GM21529 (cell line): ENCODE measurements around the gene MINDY2.
"Not testable (repeated sequence)": the region's sequence is repeated elsewhere in the genome, so short reads cannot be mapped to it uniquely, and the experiment has no call there.

Source experiments
- ATAC-seq: cut with Tn5 transposase; IDR thresholded peaks from one replicate; pipeline ENCODE4 v1.9.1; 2021; ENCODE audit not compliant: unreplicated experiment

The MINDY2 gene

DNA sequence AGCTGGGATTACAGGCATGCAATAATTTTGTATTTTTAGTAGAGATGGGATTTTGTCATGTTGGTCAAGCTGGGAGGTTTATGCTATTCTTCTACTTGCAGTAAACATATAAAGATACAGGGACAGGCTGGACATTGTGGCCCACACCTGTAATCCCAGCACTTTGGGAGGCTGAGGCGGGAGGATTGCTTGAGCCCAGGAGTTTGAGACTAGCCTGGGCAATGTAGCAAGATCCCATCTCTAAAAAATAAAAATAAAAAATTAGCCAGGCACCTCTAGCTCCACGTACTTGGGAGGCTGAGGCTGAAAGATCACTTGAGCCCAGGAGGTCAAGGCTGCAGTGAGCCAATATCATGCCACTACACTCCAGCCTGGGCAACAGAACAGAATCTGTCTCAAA lies 52.2 kb downstream of the MINDY2 start:
- not testable (repeated sequence) for ATAC-seq

DNA sequence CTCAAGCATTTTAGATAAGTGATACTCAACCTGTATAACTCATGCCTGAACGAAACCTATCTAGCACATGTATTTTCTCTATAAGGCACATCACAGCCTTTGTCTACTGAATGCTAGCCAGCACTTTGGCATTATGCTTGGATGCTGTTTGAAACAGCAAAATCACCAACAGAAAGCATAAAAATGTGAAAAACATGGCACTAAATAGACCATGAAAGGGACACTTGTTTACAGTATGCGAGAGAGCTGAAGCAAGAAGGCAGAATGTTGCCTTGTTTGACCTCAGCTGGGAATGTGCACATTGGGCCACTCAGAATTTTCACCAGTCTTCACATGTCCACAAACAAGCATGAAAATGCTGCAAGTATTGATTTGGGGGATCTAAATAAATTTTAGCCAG lies 59.5 kb downstream of the MINDY2 start:
- ATAC-seq, result no peak

DNA sequence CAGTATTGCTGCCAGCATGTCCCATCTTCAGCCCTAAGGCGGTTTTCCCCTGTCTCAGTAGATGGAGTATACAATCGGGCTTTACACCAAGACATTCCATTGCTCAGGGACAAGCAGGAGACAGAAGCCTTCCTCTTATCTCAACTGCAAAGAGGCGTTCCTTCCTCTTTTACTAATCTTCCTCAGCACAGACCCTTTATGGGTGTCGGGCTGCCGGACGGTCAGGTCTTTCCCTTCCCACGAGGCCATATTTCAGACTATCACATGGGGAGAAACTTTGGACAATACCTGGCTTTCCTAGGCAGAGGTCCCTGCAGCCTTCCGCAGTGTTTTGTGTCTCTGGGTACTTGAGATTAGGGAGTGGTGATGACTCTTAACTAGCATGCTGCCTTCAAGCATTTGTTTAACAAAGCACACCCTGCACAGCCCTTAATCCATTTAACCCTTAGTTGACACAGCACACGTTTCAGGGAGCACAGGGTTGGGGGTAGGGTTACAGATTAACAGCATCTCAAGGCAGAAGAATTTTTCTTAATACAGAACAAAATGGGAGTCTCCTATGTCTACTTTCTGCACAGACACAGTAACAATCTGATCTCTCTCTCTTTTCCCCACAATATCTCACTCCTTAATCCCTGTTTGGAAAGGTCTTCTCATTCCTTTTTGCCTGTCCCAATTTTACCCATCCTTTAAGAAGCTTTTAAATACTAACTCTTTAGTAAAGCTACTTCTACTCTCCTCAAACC lies 62.8 kb downstream of the MINDY2 start:
- not testable (repeated sequence) for ATAC-seq

DNA sequence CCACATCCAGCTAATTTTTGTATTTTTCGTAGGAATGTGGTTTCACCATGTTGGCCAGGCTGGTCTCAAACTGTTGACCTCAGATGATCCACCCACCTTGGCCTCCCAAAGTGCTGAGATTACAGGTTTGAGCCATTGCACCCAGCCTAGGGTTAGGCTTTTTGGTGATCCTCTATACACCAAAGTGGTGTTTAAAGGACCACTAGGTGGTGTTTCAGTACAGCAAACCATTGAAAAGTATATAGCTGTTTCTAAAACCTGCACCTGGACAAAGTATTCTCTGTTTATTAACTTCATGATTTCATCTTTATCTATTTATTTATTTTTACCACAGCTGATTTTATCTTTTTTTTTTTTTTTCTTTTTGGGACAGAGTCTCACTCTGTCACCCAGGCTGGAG lies 68.4 kb downstream of the MINDY2 start:
- peak; percentile 52 for ATAC-seq

DNA sequence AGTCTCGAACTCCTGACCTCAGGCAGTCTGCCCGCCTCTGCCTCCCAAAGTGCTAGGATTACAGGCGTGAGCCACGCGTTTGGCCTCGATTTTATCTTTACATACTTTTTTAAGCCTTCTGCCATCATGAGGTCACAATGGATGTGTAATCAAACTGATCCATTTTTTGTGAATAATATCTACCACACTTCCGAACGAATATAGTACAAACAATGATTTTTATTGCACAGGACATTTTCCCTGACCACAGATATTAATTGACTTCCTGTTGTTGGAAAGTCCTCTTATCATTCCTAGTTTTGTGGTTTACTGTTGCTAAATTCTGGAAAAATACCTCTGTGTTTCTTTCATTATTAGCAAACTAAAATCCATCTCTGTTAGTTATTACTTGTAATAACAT lies 68.9 kb downstream of the MINDY2 start:
- no peak for ATAC-seq

DNA sequence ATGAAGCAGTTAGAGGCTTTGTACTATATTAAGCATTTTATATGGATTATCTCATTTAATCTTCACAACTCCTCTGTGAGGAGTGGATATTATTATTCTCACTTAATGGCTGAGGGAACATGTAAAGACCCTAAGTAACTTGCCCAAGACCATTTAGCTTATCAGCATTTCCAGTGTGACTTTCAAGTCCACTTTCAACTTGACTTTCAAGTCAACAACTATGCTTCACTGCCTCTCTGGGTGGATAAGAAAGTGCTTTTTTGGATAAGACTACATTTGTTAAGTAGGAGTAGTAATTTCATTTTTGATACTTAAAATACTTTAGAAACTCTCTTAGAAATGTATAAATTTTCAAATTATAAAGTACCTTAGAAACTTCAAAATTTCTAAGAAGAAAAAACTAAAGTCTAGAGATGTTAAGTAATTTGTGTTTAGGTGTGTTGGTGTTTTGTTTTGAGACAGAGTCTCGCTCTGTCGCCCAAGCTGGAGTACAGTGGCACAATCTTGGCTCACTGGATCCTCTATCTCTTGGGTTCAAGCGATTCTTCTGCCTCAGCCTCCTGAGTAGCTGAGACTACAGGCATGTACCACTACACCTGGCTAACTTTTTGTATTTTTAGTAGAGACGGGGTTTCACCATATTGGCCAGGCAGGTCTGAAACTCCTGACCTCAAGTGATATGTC lies 71.8 kb downstream of the MINDY2 start:
- peak; percentile 49 for ATAC-seq

DNA sequence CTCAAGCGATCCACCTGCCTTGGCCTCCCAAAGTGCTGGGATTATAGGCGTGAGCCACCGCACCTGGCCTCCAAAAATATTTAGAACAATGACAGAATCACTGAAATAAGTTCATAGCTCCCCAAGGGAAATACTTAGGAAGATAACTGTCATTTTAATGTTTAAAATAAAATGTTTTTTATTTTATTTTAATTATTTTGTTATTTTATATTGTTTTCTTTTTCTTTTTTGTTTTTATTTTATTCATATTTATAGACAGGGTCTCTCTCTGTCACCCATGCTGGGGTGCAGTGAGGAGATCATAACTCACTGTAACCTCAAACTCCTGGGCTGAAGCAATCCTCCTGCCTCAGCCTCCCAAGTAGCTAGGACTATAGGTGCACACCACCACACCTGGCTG lies 80.1 kb downstream of the MINDY2 start:
- not testable (repeated sequence) for ATAC-seq

DNA sequence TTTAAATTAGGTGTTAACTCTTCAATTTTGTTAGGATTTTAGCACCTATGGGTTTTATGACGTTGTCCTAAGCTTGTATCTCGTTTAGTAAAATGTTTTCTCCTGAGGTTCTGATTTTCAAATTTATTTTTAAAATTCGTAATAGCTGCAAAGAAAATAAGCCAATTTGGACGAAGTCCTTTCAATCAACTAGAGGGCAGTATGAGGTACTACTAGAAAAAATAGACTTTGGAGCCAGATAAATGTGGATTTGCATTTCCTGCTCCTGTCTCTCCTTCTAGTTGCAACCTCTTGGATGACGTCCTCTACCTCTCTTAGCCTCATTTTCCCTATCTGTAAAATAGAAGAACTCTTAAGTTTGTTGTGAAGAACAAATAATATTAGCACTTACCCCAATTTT lies 81.2 kb downstream of the MINDY2 start:
- no peak for ATAC-seq

DNA sequence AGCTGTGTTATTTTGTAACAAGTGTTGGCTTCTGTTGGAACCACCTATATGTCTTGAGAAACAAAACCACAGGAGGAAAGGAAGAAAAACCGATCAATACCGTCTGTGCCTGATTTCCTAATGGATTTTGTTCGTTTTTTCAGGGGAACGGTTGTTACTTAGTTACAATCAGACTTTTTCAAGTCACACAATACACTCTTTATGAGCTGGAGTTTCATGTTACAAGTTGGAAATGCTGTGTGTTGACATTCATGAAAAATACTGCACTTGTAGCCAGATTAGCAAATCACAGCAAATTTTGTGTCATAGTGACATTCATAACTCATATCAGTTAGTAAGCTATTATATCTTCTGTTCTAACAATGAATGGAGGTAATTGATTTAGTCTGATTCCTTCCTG lies 83.5 kb downstream of the MINDY2 start:
- no peak for ATAC-seq

DNA sequence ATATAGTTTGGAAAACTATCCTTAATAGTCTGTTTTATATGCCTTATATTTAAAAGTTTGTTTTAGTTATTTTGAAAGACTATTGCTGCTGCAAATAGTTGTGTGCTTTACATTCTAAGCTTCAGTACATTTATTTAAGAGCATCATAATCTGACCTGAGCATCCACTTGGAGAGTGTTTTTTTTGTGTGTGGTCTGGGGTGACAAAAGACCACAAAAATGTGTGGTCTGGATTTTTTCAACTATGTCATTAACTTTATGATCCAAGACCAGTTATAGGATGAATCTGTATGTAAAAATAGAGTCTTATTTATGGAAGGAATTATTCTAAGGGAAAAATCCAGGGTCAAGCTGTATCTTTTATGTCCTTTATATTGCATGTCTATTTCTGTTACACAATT lies 85.0 kb downstream of the MINDY2 start:
- no peak for ATAC-seq

DNA sequence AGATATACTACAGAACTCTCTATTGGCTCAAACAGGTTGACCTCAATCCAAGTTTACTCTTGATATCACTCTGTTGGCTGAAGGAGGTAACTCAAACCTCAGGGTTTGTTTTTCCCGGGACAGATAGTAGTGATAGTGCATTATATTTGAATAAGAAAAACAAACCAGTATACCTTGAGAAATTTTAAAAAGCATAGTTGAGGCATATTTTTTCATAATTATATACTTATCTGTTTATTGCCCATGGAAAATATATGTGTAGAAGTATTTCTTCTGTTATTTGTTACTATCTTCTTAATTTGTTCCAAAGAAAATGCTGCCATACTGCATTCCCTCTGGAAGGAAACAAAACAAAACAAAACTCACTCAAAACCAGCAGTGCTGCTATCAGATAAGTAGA lies 85.5 kb downstream of the MINDY2 start:
- ATAC-seq, result not testable (repeated sequence)

DNA sequence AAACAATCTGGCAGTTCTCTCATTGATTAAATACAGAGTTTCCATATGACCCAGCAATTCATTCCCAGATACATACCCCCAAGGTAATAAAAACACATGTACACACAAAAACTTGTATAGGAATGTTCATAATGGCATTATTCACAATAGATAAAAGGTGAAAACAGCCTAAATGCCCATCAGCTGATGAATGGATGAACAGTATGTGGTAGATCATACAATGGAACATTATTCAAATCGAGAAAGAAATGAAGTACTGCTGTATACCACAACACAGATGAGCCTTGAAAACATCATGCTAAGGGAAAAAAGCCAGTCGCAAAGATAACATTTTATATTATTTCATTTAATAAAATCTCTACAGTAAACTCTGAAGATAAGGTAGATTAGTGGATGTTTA lies 91.2 kb downstream of the MINDY2 start:
- no peak for ATAC-seq

DNA sequence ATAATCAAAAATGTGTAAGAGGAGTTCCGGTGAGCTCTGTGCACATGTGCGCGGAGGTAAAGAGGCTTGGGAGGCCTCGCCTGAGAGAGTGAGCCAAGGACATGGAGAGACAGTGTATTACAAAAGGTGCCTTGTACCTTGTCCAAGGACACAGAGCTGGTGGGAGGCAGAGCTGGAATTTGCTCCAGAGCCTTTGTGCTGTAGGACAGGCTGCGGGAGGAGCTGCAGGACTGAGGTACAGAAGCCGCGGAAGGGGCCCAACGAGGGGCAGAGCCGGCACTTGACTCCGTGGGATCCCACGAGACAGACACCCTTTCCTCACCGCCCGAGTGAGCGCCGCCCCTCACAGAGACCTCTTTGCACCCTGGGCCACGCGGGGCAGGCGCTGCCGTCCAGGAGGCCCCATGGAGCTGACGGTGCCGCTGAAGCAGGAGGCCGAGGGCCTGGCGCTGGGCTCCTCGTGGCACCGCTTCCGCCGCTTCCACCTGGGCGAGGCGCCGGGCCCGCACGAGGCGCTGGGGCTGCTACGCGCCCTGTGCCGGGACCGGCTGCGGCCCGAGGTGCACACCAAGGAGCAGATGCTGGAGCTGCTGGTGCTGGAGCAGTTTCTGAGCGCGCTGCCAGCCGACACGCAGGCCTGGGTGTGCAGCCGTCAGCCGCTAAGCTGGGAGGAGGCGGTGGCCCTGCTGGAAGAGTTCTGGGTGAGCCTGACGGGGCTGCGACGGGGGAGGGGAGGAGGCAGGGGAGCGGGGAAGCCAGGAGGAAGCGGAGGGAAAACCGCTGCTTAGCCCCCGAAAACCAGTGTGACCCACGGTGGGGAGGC lies 93.7 kb downstream of the MINDY2 start:
- ATAC-seq, result no peak

DNA sequence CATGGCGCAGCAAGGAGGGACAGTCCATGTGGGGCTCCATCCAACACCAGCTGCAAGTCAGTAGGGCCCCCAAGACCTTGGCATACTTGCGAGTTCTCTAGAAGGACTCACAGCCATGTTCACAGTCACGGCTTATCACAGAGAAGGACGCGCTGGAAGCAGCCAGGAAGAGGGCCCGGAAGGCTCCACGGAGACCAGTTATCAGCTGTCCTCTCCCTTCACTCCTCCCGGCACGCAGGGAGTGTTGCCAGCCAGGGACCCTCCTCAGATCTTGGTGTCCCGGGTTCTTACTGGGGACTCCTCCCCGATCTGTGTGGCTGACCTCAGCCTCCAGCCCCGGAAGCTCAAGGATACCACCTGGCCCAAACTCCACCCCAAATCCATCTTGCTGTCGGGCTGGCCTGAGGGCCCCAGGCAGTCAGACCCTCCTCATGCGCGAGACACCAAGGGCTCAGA lies 94.4 kb downstream of the MINDY2 start:
- no peak for ATAC-seq

DNA sequence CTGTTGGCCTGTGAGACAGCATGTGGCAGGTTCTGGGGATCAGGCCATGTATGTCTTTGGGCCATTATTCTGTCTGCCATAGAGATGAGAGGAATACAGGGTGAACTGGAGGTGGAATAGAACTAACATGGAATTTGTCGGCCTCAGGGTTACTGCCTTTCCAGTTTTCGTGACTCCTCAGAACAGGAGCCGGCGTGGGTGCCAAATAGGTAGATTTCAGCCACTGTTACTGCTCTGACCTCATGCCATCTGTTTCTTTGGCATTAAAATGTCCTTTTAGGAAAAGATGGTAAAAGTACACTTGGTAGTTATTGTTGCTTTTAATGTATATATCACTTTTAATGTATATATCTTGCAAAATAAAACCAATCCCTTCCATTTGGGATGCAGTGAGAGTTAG lies 96.8 kb downstream of the MINDY2 start:
- no peak for ATAC-seq

DNA sequence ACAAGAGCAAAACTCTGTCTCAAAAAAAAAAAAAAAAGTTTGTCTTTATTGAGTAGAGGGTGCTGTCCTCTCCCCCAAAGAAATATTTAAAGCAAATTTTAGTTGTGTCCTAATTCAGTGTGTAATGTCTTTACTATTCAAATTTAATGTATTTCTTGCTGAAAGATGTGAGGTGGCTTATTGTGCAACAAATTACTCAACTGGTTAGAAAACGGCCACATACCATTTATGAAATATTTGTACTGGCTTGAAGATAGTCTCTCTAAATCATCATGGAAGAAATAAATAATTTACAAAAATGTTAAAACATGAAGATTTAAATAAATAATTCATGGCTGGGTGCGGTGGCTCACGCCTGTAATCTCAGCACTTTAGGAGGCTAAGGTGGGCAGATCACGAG lies 99.3 kb downstream of the MINDY2 start:
- ATAC-seq, result no peak

DNA sequence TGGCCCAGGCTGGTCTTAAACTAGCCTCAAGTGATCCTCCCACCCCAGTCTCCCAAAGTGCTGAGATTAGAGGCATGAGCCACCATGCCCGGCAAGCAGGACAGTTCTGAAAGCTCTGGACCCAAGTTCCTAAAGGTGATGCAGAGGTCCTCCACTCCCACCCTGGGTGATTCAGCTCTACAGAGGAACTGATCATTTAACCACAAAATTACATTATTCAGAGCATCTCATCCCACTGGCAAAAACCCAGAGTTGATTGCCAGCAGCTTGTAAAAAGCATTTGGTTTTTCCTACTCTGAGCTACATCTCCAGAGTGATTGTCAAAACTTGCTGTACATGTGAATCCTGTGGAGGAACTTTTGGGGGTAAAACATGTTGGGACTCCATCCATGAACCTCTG lies 102.2 kb downstream of the MINDY2 start:
- no peak for ATAC-seq

DNA sequence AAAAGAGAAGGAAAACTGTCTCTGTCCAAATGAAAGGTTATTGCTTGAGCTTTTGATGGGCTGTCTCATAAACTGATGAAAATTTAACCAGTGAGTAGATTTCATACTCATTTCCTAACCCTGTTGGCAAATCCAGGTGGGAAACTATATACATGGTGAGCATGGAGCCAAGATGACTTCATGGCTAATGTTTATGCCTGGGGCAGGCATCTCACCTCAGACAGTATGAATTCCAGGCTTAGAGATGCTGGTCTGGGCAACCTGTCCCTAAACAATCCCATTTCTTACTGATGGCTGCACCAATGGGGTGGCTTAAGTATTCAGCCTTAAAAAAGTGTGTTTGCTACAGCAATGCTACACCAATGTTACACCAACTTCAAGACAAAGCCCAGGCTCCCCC lies 104.2 kb downstream of the MINDY2 start:
- no peak for ATAC-seq

DNA sequence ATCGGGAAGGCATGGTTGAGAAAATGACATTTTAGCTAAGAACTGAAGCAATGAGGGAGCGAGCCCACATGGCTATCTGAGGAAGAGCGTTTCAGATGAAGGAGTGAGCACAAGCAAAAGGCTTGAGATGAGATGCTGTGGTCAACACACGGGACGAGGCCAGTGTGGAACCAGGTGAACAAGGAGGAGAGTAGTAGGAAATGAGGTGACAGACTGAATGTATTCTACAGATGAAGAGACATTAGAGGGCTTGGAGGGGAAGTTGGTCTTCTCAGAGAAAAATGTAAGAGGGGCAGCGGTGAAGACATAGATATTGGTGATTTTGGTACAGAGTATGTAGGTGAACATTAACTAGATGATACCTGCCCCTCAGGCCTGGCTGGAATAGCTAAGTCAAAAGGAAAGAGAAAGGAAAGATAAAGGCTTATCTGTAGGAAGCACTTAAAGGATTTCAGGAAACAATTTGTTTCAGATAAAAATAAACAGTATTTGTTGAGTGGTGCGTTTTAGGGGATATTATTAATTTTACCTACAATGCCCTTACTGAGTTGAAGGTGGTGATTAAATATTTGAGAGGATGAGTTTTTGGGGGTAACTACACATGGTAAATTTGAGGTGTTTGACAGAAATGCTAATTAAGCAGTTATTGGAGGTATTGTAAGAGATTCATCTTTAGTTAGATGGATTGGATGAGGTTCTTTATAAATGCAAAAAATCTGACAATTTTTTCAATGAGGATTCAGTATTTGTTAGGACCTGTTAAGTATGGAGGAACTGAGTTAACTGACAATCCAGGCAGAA lies 105.4 kb downstream of the MINDY2 start:
- no peak for ATAC-seq

DNA sequence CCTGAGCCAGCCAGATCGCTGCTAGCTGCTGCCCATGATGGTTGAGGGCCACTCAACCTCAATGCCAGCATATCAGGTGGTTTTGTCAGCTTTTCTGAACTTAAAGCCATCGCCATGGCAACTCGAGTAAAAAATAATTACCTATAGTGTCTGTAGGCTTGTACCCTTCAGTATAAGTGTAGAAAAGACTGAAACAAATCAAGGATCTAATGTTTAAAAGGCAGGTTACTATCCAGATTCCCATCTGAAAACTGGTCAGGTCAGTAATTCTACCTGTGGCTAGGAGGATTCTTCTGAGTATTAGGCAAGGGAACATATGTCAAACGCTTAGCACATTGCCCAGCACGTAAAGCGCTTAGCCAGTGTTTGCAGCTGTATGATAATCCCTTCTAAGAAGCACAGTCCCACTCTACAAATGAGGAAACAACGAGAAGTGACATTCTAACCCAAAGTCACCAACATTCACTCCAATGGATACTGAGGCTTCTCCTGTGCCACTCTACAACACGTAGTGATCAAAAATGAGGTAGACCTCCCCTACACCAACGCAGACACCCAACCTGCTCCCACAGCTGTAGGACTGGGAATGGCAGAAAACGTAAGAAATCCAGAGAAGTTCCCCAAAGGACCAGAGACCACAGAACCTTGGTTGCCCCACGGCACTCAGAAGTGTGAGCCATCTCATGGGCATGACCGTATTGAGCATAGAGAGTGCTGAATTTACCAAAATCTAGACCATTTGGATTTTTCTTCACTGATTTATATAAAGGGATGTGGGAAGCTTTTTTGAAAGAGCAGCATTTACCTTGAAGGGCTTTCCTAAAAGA lies 107.1 kb downstream of the MINDY2 start:
- no peak for ATAC-seq
